HG03025 (cell line): ENCODE measurements around the gene FRMD3.

Experiments used
- ATAC-seq: cut with Tn5 transposase; IDR thresholded peaks from one replicate; pipeline ENCODE4 v1.9.1; 2021; ENCODE audit warnings: mild to moderate bottlenecking, moderate library complexity; ENCODE audit not compliant: unreplicated experiment, low FRiP score

Gene FRMD3

GRCh38 chr9:83475741-83476140, 62.5 kb downstream of the FRMD3 start:
- ATAC-seq = no peak

- no peak for ATAC-seq
Measured at GRCh38 chr9:83474631-83475030, 63.6 kb downstream of the FRMD3 start.

GRCh38 chr9:83473488-83473971, 64.7 kb downstream of the FRMD3 start:
- peak; percentile 88 for ATAC-seq

- ATAC-seq = no peak
Measured at GRCh38 chr9:83472764-83473163, 65.4 kb downstream of the FRMD3 start.

- ATAC-seq = no peak
Measured at GRCh38 chr9:83472221-83472665, 66.0 kb downstream of the FRMD3 start.

- no peak for ATAC-seq
Measured at GRCh38 chr9:83471241-83471640, 67.0 kb downstream of the FRMD3 start.

GRCh38 chr9:83469722-83470121, 68.5 kb downstream of the FRMD3 start:
- ATAC-seq = no peak

- no peak for ATAC-seq
Measured at GRCh38 chr9:83468821-83469220, 69.4 kb downstream of the FRMD3 start.

- no peak for ATAC-seq
Measured at GRCh38 chr9:83466877-83467276, 71.3 kb downstream of the FRMD3 start.

- no peak for ATAC-seq
Measured at GRCh38 chr9:83466351-83466750, 71.8 kb downstream of the FRMD3 start.

GRCh38 chr9:83459830-83460229, 78.4 kb downstream of the FRMD3 start:
- ATAC-seq = no peak

- ATAC-seq = no peak
Measured at GRCh38 chr9:83458530-83458929, 79.7 kb downstream of the FRMD3 start.

GRCh38 chr9:83457005-83457404, 81.2 kb downstream of the FRMD3 start:
- no peak for ATAC-seq

- ATAC-seq = no peak
Measured at GRCh38 chr9:83456226-83456625, 82.0 kb downstream of the FRMD3 start.

- no peak for ATAC-seq
Measured at GRCh38 chr9:83454076-83454475, 84.1 kb downstream of the FRMD3 start.

GRCh38 chr9:83451308-83451707, 86.9 kb downstream of the FRMD3 start:
- no peak for ATAC-seq

GRCh38 chr9:83449983-83450382, 88.2 kb downstream of the FRMD3 start:
- ATAC-seq = no peak

GRCh38 chr9:83449166-83449565, 89.0 kb downstream of the FRMD3 start:
- no peak for ATAC-seq

- ATAC-seq = no peak
Measured at GRCh38 chr9:83448626-83449025, 89.6 kb downstream of the FRMD3 start.

GRCh38 chr9:83447351-83447750, 90.8 kb downstream of the FRMD3 start:
- no peak for ATAC-seq

- ATAC-seq = no peak
Measured at GRCh38 chr9:83445703-83446265, 92.4 kb downstream of the FRMD3 start.

- no peak for ATAC-seq
Measured at GRCh38 chr9:83444110-83444509, 94.1 kb downstream of the FRMD3 start.

- ATAC-seq = no peak
Measured at GRCh38 chr9:83441390-83441789, 96.8 kb downstream of the FRMD3 start.
